ACC112 (cell line): ENCODE measurements around the gene KCNK15.

Experiments used
- H2AFZ ChIP-seq: fragments of 200-600 bp; sonication (generic); one replicate; pipeline ENCODE4 v1.6.0; 2017; ENCODE audit warnings: antibody characterized with exemption, low read length; ENCODE audit not compliant: unreplicated experiment
- H3K27ac ChIP-seq: fragments of 200-600 bp; sonication (generic); 2 replicates; pipeline ENCODE4 v1.5.1; 2014; ENCODE audit warnings: low read depth, mild to moderate bottlenecking, antibody characterized with exemption, low read length, moderate library complexity
- H3K27me3 ChIP-seq: fragments of 200-600 bp; sonication (generic); 2 replicates; pipeline ENCODE4 v1.6.1; 2014; ENCODE audit warnings: mild to moderate bottlenecking, antibody characterized with exemption, low read length, moderate library complexity, mixed read lengths; ENCODE audit not compliant: insufficient read depth
- H3K36me3 ChIP-seq: fragments of 200-600 bp; sonication (generic); 2 replicates; pipeline ENCODE4 v1.6.1; 2016; ENCODE audit warnings: mild to moderate bottlenecking, antibody characterized with exemption, low read length, moderate library complexity, mixed read lengths; ENCODE audit not compliant: insufficient read depth
- H3K4me1 ChIP-seq: fragments of 200-600 bp; sonication (generic); one replicate; pipeline ENCODE4 v1.6.1; 2016; ENCODE audit warnings: low read length, mixed read lengths; ENCODE audit not compliant: insufficient read depth, unreplicated experiment, control insufficient read depth
- H3K4me3 ChIP-seq: fragments of 200-600 bp; sonication (generic); 2 replicates; pipeline ENCODE4 v1.5.1; 2014; ENCODE audit warnings: mild to moderate bottlenecking, low read depth, low read length
- H3K79me2 ChIP-seq: fragments of 200-600 bp; sonication (generic); one replicate; pipeline ENCODE4 v1.6.0; 2016; ENCODE audit warnings: low read length; ENCODE audit not compliant: control insufficient read depth, unreplicated experiment, insufficient read depth

Gene KCNK15

DNA sequence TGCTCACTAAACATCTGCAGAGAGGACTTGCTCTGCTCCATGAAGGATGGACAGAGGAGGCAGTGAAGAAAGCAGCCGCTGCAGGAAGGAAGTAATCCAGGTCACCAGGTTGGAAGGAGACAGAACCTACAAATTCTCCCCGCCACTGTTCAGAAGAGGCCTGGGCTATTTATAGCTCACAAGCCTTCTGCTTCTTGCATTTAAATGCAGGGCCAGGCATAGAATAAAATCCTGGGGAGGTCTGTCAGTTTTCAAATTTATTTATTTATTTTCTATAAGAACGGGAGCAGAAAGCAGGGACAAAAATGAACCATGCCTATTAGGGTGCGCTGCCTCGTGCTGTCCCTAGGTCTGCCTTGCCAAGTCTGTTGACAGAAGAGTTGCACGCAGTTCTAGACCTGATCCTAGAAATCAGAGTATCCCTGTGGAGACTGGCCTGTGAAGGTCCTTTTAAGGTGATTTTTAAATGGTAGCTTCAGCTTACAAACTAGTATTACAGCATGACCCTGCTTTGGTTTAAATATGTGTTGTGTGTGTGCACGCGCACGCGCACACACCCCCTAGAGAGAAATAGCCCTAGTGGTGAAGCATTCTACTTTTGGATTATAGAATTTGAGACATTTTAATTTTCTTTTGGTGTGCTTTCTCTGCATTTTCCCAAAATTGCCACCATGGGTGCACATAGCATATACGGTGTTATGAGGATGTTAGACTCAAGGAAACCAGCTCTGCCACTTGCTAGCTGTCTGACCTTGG, 45.2 kb downstream of the KCNK15 start:
- H3K4me1 ChIP-seq: no peaks in the 10 kb centered on the region
- H3K27ac ChIP-seq: no peak overlapping the region
- H3K79me2 ChIP-seq: no peaks in the 10 kb centered on the region
- no peaks in the 10 kb centered on the region for H3K36me3 ChIP-seq
- no peak overlapping the region for H3K4me3 ChIP-seq
- no peak overlapping the region for H2AFZ ChIP-seq
- H3K27me3 ChIP-seq: peaks cover 27% of the 10 kb centered on the region

DNA sequence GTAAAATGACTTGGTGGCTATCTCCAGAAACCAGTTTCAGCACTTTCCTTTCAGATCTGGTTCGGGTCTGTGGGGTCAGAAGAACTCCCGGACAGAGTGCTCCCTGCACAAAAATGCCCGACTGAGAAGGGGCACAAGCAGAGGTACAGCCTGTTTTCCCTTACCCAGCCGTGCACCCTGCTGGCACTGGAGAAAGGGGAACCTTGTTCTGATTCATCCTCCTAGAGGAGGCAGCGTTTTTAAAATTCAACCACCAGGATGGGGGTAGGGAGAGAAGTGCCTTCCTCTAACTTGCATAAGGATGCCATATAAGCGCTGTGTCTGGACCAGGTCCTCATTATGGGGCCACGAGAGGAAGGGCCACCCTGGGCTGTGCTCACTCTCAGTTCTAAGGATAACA, 47.1 kb downstream of the KCNK15 start:
- Histone ChIP-seq H3K36me3 (no peaks in the 10 kb centered on the region), H3K27me3 (peaks cover 34% of the 10 kb centered on the region), H3K4me1 (no peaks in the 10 kb centered on the region), H3K27ac (no peak overlapping the region), H2AFZ (no peak overlapping the region), H3K79me2 (no peaks in the 10 kb centered on the region), H3K4me3 (no peak overlapping the region)

DNA sequence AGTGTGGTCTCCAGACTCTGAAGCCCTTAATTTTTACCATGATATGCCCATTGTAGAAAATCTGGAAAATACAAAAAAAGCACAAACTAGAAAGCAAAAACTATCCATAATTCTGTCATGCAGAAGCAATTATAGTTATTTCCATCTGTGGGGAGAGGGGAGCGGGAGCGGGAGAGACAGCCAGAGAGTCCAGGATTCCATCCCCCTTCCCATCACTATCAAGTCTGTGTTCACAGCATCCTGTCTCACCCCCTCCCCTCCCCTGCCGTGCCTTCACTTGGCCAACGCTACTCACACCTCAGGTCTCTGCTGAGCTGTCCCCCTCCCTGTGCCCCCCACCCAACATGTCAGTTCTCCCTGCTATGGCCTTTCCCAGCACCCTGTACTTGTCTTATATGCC, 50.2 kb downstream of the KCNK15 start:
- Histone ChIP-seq H3K27ac (no peak overlapping the region), H3K4me3 (no peak overlapping the region), H3K36me3 (no peaks in the 10 kb centered on the region), H2AFZ (no peak overlapping the region), H3K79me2 (no peaks in the 10 kb centered on the region), H3K27me3 (peaks cover 30% of the 10 kb centered on the region), H3K4me1 (no peaks in the 10 kb centered on the region)

DNA sequence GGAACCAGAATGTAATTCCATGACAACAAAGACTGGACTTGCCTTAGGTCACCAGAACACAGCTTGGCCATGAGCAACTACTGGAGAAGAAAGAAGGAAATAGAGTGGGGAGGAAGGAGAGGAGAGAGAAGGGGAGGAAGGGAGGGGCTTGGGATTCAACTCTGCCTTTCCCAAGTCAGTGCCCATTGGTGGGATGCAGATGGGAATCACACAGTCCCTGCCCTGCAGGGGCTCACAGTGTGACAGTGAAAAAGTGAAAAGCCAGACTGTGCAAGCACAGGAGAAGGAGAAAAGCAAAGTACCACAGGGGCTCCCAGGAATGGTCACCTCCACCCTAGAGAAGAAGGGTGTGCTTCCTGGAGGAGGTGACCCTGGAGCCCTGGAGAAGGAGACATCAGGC, 50.6 kb downstream of the KCNK15 start:
- H3K79me2 ChIP-seq: no peaks in the 10 kb centered on the region
- H3K27me3 ChIP-seq: peaks cover 30% of the 10 kb centered on the region
- H2AFZ ChIP-seq: no peak overlapping the region
- H3K36me3 ChIP-seq: no peaks in the 10 kb centered on the region
- no peak overlapping the region for H3K4me3 ChIP-seq
- no peak overlapping the region for H3K27ac ChIP-seq
- no peaks in the 10 kb centered on the region for H3K4me1 ChIP-seq

DNA sequence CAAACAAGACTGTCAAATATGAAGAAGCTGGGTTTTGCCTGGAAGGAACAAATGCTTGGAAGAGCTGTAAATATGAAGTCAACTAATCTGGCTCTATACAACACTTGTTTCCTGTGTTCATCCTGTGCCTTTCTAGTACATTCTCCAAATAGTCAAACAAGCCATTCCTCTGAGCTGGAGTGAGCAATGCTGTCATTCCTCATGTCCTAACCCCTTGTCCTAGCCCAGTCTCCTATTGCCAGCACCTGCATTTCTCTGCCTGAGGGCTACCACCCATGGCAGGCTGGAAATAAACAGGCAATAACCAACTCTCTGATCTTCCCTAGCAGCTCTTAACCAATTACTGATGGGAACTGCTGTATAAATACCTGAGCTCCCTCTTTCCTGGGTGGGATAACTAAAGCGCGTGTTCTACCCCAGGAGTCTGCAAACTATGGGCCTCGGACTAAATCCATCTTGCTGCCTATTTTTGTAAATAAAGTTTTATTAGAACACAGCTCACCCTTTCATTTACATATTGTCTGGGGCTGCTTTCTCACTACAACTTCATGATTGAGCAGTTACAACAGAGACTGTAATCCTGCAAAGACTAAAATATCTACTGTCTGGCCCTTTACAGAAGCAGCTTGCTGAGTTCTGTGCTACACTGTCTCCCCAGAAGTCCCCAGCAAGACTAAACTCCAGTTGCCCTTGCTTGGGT, 51.2 kb downstream of the KCNK15 start:
- H3K4me3 ChIP-seq: no peak overlapping the region
- peaks cover 28% of the 10 kb centered on the region for H3K27me3 ChIP-seq
- no peaks in the 10 kb centered on the region for H3K79me2 ChIP-seq
- H3K4me1 ChIP-seq: no peaks in the 10 kb centered on the region
- H3K27ac ChIP-seq: no peak overlapping the region
- H3K36me3 ChIP-seq: no peaks in the 10 kb centered on the region
- H2AFZ ChIP-seq: no peak overlapping the region

DNA sequence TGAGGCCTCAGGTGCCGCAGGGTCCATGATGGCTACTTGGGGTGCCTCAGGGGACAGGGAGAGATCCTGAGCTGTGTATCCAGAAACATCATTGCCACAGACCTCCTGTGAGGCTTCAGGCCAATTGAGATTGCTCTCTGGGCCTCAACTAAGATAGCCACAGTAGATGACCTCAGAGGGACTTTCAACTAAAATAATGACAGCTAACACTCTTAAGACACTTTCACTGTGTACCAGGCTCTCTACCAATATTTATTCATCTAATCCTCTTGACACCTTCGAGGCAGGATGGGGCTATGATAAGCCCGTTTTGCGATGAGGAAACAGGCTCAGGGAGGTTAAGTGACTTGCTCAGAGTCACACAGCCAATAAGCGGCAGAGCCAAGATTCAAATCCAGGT, 54.0 kb downstream of the KCNK15 start:
- Histone ChIP-seq H3K36me3 (no peaks in the 10 kb centered on the region), H2AFZ (no peak overlapping the region), H3K4me1 (no peaks in the 10 kb centered on the region), H3K27me3 (peaks cover 51% of the 10 kb centered on the region), H3K27ac (no peak overlapping the region), H3K79me2 (no peaks in the 10 kb centered on the region), H3K4me3 (no peak overlapping the region)

DNA sequence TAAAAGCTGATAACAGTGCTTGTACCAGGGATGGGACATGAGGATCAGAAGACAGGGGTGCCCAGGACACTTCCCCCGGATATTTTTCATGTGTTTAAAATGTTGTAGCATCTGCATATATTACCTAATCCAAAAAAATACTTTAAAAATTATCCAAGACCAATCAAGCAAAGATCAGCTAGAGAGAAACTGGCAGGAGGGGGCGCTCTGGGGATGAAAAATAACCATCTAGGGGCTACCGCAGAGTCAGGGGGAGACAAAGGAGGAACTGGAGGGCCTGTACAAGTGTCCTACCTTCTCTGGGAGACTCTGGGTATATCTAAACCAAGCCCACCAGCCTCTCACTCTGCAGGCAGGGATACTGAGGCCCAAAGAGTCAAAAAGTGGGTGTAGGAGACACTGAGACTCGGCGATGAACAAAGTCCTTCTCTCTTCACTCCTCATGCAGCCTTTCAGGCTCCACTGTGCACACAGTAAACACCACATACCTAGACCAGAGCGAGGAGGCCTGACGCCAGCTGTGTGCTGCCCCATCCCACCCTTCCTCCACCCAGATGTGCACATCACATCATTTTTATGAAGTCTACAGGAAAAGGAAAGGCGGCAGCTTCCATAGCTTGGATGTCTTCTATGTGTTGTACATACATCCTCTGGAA, 54.9 kb downstream of the KCNK15 start:
- H3K4me1 ChIP-seq: no peaks in the 10 kb centered on the region
- H3K27ac ChIP-seq: no peak overlapping the region
- no peaks in the 10 kb centered on the region for H3K79me2 ChIP-seq
- no peak overlapping the region for H2AFZ ChIP-seq
- peaks cover 57% of the 10 kb centered on the region for H3K27me3 ChIP-seq
- H3K36me3 ChIP-seq: no peaks in the 10 kb centered on the region
- H3K4me3 ChIP-seq: no peak overlapping the region
